GM19397 (cell line): Measurements from ENCODE around the gene ATF5.

Experiments used
- ATAC-seq: cut with Tn5 transposase; IDR thresholded peaks from one replicate; pipeline ENCODE4 v1.9.1; 2021; ENCODE audit warnings: mild to moderate bottlenecking, moderate library complexity; ENCODE audit not compliant: unreplicated experiment

ATF5 gene

DNA sequence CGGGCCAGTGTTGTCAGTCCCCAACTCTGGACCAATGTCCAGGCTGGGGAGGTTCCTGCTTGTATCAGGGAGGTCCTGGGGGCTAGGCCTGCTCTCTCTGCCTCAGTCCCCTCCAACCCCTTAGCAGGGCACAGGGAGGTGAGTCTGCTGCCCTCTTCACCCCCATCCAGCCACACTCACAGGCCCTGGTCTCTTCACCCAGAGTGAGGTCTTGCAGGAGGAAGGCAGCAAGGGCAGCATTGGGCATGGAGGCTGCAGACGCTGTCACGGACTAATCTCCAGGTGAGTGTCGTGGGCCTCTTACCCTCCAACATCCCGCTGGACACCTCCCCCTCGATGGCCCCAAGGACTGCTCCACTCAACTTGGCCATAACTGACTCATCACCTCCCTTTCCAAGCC lies 43.8 kb downstream of the ATF5 start:
- ATAC-seq, result no peak

GRCh38 chr19:49973987-49974386 lies 45.0 kb downstream of the ATF5 start:
- ATAC-seq, result no peak

- no peak for ATAC-seq
Measured at GRCh38 chr19:49975051-49975450, 46.0 kb downstream of the ATF5 start.

GRCh38 chr19:49976496-49976895 lies 47.5 kb downstream of the ATF5 start:
- ATAC-seq, result no peak

DNA sequence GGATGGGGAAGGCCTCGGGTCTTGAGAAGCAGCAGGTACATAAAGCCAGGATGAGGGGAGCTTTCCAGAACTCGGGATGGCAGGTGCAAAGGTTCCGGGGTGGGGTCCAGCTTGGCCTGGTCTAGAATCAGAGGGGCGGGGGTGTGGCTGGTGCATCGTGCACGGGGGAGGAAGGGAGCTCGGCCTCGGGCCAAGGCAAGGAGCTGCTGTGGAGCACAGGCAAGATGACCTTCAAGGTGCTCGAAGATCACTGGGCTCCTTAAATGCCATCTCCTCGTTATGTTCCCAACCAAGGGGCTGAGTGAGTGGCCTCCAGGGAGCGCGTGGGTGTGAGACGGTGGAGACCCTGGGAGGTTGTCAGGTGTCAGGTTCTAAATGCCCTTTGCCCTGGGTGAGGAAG lies 48.1 kb downstream of the ATF5 start:
- ATAC-seq, result no peak

DNA sequence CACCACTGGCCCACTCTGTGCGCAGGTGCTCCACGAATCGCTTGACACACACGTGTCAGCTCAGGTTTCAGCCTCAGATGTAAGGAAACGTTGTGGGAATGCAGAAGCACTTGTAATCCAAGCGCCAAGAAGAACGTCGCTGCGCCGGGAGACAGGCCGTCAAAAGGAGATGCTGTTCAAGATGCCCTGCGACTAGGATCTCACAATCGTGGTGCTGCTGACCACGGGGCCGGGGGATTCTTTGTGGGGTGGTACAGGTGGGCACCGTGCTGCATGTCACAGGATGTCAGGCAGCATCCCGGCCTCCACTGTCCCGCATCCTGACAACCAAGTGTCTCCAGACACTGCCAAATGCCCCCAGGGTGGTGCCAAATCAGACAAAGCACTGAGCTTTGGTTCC lies 48.9 kb downstream of the ATF5 start:
- no peak for ATAC-seq

- no peak for ATAC-seq
Measured at GRCh38 chr19:49978324-49978723, 49.3 kb downstream of the ATF5 start.

DNA sequence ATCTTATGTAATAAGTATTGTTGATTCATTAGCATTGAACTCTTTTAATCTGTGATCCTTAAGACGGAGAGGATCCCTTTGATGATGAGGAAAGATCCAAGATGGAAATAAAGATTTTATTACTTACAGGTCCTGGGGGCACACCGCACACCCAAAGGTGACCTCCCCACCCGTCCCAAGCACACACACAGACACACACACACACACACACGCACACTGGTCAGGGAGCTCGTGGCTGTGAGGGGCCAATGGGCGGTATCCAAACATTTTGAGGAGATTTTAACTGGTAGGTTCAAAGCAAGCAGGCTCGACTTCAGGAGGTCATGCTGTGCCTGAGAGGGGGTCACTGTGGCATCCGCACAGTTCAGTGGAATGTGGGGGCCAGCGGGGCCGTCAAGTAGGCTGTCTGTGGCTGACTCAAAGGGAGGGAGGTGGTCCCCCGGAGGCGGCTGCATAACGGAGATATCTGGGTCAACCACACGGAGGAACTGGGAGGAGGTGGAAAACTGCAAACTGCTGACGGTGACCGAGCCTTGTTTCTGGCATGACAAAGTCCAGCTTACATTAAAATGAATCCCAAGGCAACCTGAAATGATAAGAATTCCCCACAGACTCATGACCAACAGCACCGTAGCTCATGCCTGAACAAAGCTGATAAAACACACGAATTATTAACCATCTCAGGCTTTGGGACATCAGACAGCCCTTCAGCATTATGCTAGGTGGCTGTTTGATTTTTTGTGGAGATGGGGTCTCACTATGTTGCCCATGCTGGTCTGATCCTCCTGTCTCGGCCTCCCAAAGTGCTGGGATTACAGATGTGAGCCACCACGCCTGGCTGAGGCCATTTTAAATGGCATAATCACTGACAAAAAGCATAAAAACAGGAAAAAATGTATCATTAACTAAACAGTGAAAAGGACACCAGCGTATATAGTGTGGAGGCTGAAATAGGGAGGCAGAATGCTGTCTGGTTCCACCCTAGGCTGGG lies 52.9 kb downstream of the ATF5 start:
- ATAC-seq, result no peak
